Liver (tissue), 9 donors: Measurements from ENCODE around the gene C20orf202. TPM values are rescaled to one million over a fixed set of nuclear protein-coding genes. Genes with fewer than 3 reads are reported as not detected.

Source experiments
- DNase-seq: peaks from one replicate; pipeline ENCODE4 v3.0.0-alpha.2; 2017; ENCODE audit warnings: low spot score
- H3K27ac ChIP-seq, 2 donors: one replicate each; pipeline ENCODE4 v1.7.0; 2013; ENCODE audit warnings: inconsistent platforms in 2 of 2, low read length in 2 of 2, control low read depth in 1 of 2, low read depth in 1 of 2, mild to moderate bottlenecking in 1 of 2
- H3K27me3 ChIP-seq, 4 donors: one replicate each; pipeline versions ENCODE4 v1.6.1 to v1.7.0; 2013; ENCODE audit warnings: low read length in 3 of 4, inconsistent platforms in 1 of 4, mild to moderate bottlenecking in 1 of 4, moderate library complexity in 1 of 4; ENCODE audit not compliant: control insufficient read depth in 4 of 4, insufficient read depth in 4 of 4
- H3K36me3 ChIP-seq, 4 donors: one replicate each; pipeline versions ENCODE4 v1.6.1 to v1.7.0; 2013; ENCODE audit warnings: low read length in 3 of 4, mild to moderate bottlenecking in 3 of 4, low read depth in 1 of 4, moderate library complexity in 1 of 4; ENCODE audit not compliant: control insufficient read depth in 4 of 4, insufficient read depth in 3 of 4
- H3K4me1 ChIP-seq, 4 donors: one replicate each; pipeline versions ENCODE4 v1.6.1 to v1.7.0; 2013; ENCODE audit warnings: low read length in 3 of 4, mild to moderate bottlenecking in 3 of 4, moderate library complexity in 1 of 4; ENCODE audit not compliant: control insufficient read depth in 4 of 4, insufficient read depth in 4 of 4
- H3K4me3 ChIP-seq, 3 donors: one replicate each; pipeline versions ENCODE4 v1.6.1 to v1.7.0; 2013; ENCODE audit warnings: low read length in 3 of 3, control low read depth in 1 of 3, low read depth in 1 of 3, mild to moderate bottlenecking in 1 of 3
- H3K9ac ChIP-seq, 2 donors: one replicate each; pipeline ENCODE4 v1.7.0; 2013; ENCODE audit warnings: low read length in 2 of 2, mild to moderate bottlenecking in 2 of 2, moderate library complexity in 2 of 2, control low read depth in 1 of 2, low read depth in 1 of 2
- H3K9me3 ChIP-seq, 4 donors: one replicate each; pipeline versions ENCODE4 v1.6.1 to v1.7.0; 2013; ENCODE audit warnings: low read length in 3 of 4; ENCODE audit not compliant: control insufficient read depth in 4 of 4
- ATF3 ChIP-seq: IDR thresholded peaks from 2 replicates; pipeline ENCODE4 v1.6.1; 2016; ENCODE audit warnings: antibody characterized with exemption
- CTCF ChIP-seq: fragments of 150-350 bp; IDR thresholded peaks from 2 replicates; pipeline ENCODE4 v1.5.1; 2017; ENCODE audit warnings: improper control_type of control experiment, low read depth, low read length; ENCODE audit not compliant: missing input control
- EGR1 ChIP-seq, 2 donors: IDR thresholded peaks; 2 replicates each; pipeline ENCODE4 v1.6.1; 2016 to 2018; ENCODE audit warnings: antibody characterized with exemption in 2 of 2, low read depth in 2 of 2
- FOXA1 ChIP-seq: IDR thresholded peaks from 2 replicates; pipeline ENCODE4 v1.6.1; 2016; ENCODE audit warnings: antibody characterized with exemption
- FOXA2 ChIP-seq: IDR thresholded peaks from 2 replicates; pipeline ENCODE4 v1.6.1; 2016; ENCODE audit warnings: antibody characterized with exemption
- GABPA ChIP-seq, 2 donors: IDR thresholded peaks in 1 of 2; conservative IDR thresholded peaks in 1 of 2; 2 replicates each; pipeline ENCODE4 v1.6.1; 2016; ENCODE audit warnings: antibody characterized with exemption in 2 of 2, mild to moderate bottlenecking in 1 of 2, moderate library complexity in 1 of 2
- HNF4A ChIP-seq, 2 donors: conservative IDR thresholded peaks; 2 replicates each; pipeline ENCODE4 v1.6.1; 2016; ENCODE audit warnings: antibody characterized with exemption in 2 of 2, mild to moderate bottlenecking in 2 of 2
- HNF4G ChIP-seq: IDR thresholded peaks from 2 replicates; pipeline ENCODE4 v1.6.1; 2016; ENCODE audit warnings: antibody characterized with exemption
- JUND ChIP-seq, 2 donors: IDR thresholded peaks; 2 replicates each; pipeline ENCODE4 v1.6.1; 2016; ENCODE audit warnings: antibody characterized with exemption in 2 of 2
- MAX ChIP-seq: IDR thresholded peaks from 2 replicates; pipeline ENCODE4 v1.6.1; 2016; ENCODE audit warnings: antibody characterized with exemption
- NR2F2 ChIP-seq: IDR thresholded peaks from 2 replicates; pipeline ENCODE4 v1.6.1; 2016; ENCODE audit warnings: antibody characterized with exemption
- RAD21 ChIP-seq, 2 donors: IDR thresholded peaks; 2 replicates each; pipeline ENCODE4 v1.6.1; 2016; ENCODE audit warnings: antibody characterized with exemption in 2 of 2, mild to moderate bottlenecking in 2 of 2
- REST ChIP-seq: IDR thresholded peaks from 2 replicates; pipeline ENCODE4 v1.6.1; 2016; ENCODE audit warnings: antibody characterized with exemption, mild to moderate bottlenecking
- RXRA ChIP-seq, 2 donors: IDR thresholded peaks; 2 replicates each; pipeline ENCODE4 v1.6.1; 2017 to 2018; ENCODE audit warnings: antibody characterized with exemption in 2 of 2, mild to moderate bottlenecking in 1 of 2
- SP1 ChIP-seq: IDR thresholded peaks from 2 replicates; pipeline ENCODE4 v1.6.1; 2018; ENCODE audit warnings: antibody characterized with exemption, mild to moderate bottlenecking
- TAF1 ChIP-seq: conservative IDR thresholded peaks from 2 replicates; pipeline ENCODE4 v1.6.1; 2016; ENCODE audit warnings: antibody characterized with exemption, mild to moderate bottlenecking
- YY1 ChIP-seq: IDR thresholded peaks from 2 replicates; pipeline ENCODE4 v1.6.1; 2016; ENCODE audit warnings: antibody characterized with exemption, mild to moderate bottlenecking
- ZBTB33 ChIP-seq: IDR thresholded peaks from 2 replicates; pipeline ENCODE4 v1.6.1; 2016; ENCODE audit warnings: antibody characterized with exemption
- WGBS: extraction: QIAGEN DNeasy Blood & Tissue Kit; methylation state at CpG from one replicate; pipeline ENCODE4 v1.1.7; 2013; 5-methylcytosine and 5-hydroxymethylcytosine counted together
- polyA plus RNA-seq, 2 donors: library from polyadenylated mRNA; stranded (reverse) in 1 of 2; unstranded in 1 of 2; fragments of 200-250 nt in 1 of 2; fragments of >200 nt in 1 of 2; fragmentation: Nextera tagmentation in 1 of 2; extraction: Ambion mirVana in 1 of 2; gene quantifications; one replicate each; pipeline versions ENCODE4 v1.2.1 to v1.2.3, GENCODE V29; 2013 to 2015
- total RNA-seq, 2 donors: library from RNA; depleted of rRNA; stranded (reverse); fragments of >200 nt; gene quantifications; one replicate each; pipeline ENCODE4 v1.2.3, GENCODE V29; 2014
- donor health status: healthy.
- donor health status: healthy.
- donor health status: healthy.
- donor health status: healthy.
- donor health status: healthy.

Gene C20orf202
- total and polyA plus RNA-seq, 4 donors, result 0.07 to 0.42 (median 0.12) TPM

GRCh38 chr20:1182106-1182505 is 21.1 kb upstream of the C20orf202 start:
- no peak for DNase-seq
- Histone ChIP-seq H3K4me1 (peaks cover 11 to 35% (median 23%) of the 10 kb centered on the region in 4 donors), H3K27ac (no peak overlapping the region), H3K9me3 (no peaks in the 10 kb centered on the region), H3K9ac (no peak overlapping the region), H3K4me3 (no peak overlapping the region), H3K27me3 (no peaks in the 10 kb centered on the region), H3K36me3 (no peaks in the 10 kb centered on the region)
- 67% methylated on average over 4 of the region's 4 CpGs for WGBS
- no peak for TF ChIP-seq MAX
- no peak for TF ChIP-seq CTCF
- TF ChIP-seq HNF4A (conservative IDR thresholded peaks at IDR 0.05), result no peak
- TF ChIP-seq FOXA2, result no peak
- no peak for TF ChIP-seq YY1
- TF ChIP-seq RAD21 (IDR thresholded peaks at IDR 0.05), result no peak
- no peak for TF ChIP-seq SP1
- TF ChIP-seq ATF3, result no peak
- TF ChIP-seq NR2F2, result no peak
- no peak for TF ChIP-seq GABPA (IDR thresholded peaks at IDR 0.05 in 1 of 2, conservative IDR thresholded peaks at IDR 0.05 in 1 of 2)
- no peak for TF ChIP-seq TAF1
- TF ChIP-seq JUND (IDR thresholded peaks at IDR 0.05), result no peak
- TF ChIP-seq HNF4G, result no peak
- TF ChIP-seq FOXA1, result no peak
- no peak for TF ChIP-seq REST
- TF ChIP-seq EGR1 (IDR thresholded peaks at IDR 0.05; ENCODE audit: low read depth in 2 of 2), result no peak
- TF ChIP-seq RXRA (IDR thresholded peaks at IDR 0.05), result no peak
- no peak for TF ChIP-seq ZBTB33
